Measurements from ENCODE around the gene FAM222B. TPM values are rescaled to one million over a fixed set of nuclear protein-coding genes. Genes with fewer than 3 reads are reported as not detected.

FAM222B gene
- total RNA-seq, 1 donor from 2014 or later = 7.1 TPM

GRCh38 chr17:28746611-28747050 lies 96.0 kb downstream of the FAM222B start:
- Mint-ChIP-seq H3K9me3 (no peaks in the 10 kb centered on the region), H3K27ac (peak overlapping the region; percentile 89), H3K4me1 (peaks cover 31% of the 10 kb centered on the region), H3K36me3 (peaks cover 4% of the 10 kb centered on the region), H3K4me3 (peak overlapping the region; percentile 91), H3K27me3 (ENCODE audit: insufficient read depth, low read depth) (peaks cover 4% of the 10 kb centered on the region)
- Histone ChIP-seq H3K36me3 (peaks cover 7% of the 10 kb centered on the region), H3K79me2 (ENCODE audit: low read depth) (peaks cover 55% of the 10 kb centered on the region), H3K4me1 (peaks cover 16% of the 10 kb centered on the region), H4K20me1 (ENCODE audit: low read depth) (peaks cover 67% of the 10 kb centered on the region), H3K9me3 (ENCODE audit: low read depth) (no peaks in the 10 kb centered on the region), H3K27ac (peak overlapping the region; percentile 41), H2AFZ (replicated peaks) (no peak overlapping the region), H3K4me2 (peak overlapping the region; percentile 88), H3K9ac (no peak overlapping the region), H3F3A (ENCODE audit: low read depth) (peaks cover 82% of the 10 kb centered on the region), H3K4me3 (peak overlapping the region; percentile 78), H3K27me3 (no peaks in the 10 kb centered on the region)
- DNase-seq (ENCODE audit: low spot score) = peak; percentile 63
- TF ChIP-seq EZH2 (IDR thresholded peaks at IDR 0.05) = no peak
- TF ChIP-seq CTCF (IDR thresholded peaks at IDR 0.05) = no peak
- TF ChIP-seq EZH2phosphoT487 (IDR thresholded peaks at IDR 0.05) = no peak

- DNase-seq (ENCODE audit: low spot score) = no peak
- Mint-ChIP-seq H3K4me1 (peaks cover 31% of the 10 kb centered on the region), H3K4me3 (peak overlapping the region; percentile 91), H3K27ac (peak overlapping the region; percentile 53), H3K36me3 (peaks cover 4% of the 10 kb centered on the region), H3K9me3 (no peaks in the 10 kb centered on the region), H3K27me3 (ENCODE audit: insufficient read depth, low read depth) (peaks cover 4% of the 10 kb centered on the region)
- Histone ChIP-seq H3K9me3 (ENCODE audit: low read depth) (no peaks in the 10 kb centered on the region), H2AFZ (replicated peaks) (no peak overlapping the region), H3K79me2 (ENCODE audit: low read depth) (peaks cover 48% of the 10 kb centered on the region), H3K4me3 (peak overlapping the region; percentile 78), H3K4me2 (peak overlapping the region; percentile 88), H3K9ac (no peak overlapping the region), H4K20me1 (ENCODE audit: low read depth) (peaks cover 64% of the 10 kb centered on the region), H3K27me3 (no peaks in the 10 kb centered on the region), H3F3A (ENCODE audit: low read depth) (peaks cover 77% of the 10 kb centered on the region), H3K27ac (peak overlapping the region; percentile 100), H3K36me3 (peaks cover 7% of the 10 kb centered on the region), H3K4me1 (peaks cover 16% of the 10 kb centered on the region)
- TF ChIP-seq EZH2phosphoT487 (IDR thresholded peaks at IDR 0.05) (no peak), EZH2 (IDR thresholded peaks at IDR 0.05) (no peak), CTCF (IDR thresholded peaks at IDR 0.05) (no peak)
Measured at GRCh38 chr17:28745786-28746411, 96.7 kb downstream of the FAM222B start.

- Mint-ChIP-seq H3K9me3 (no peaks in the 10 kb centered on the region), H3K27ac (peak overlapping the region; percentile 96), H3K27me3 (ENCODE audit: insufficient read depth, low read depth) (peaks cover 4% of the 10 kb centered on the region), H3K36me3 (peaks cover 2% of the 10 kb centered on the region), H3K4me3 (peak overlapping the region; percentile 91), H3K4me1 (peaks cover 25% of the 10 kb centered on the region)
- Histone ChIP-seq H3K79me2 (ENCODE audit: low read depth) (peaks cover 40% of the 10 kb centered on the region), H2AFZ (replicated peaks) (no peak overlapping the region), H3K9ac (peak overlapping the region; percentile 99), H4K20me1 (ENCODE audit: low read depth) (peaks cover 57% of the 10 kb centered on the region), H3K27me3 (no peaks in the 10 kb centered on the region), H3K4me3 (peak overlapping the region; percentile 78), H3K27ac (peak overlapping the region; percentile 100), H3K36me3 (no peaks in the 10 kb centered on the region), H3K4me2 (peak overlapping the region; percentile 88), H3F3A (ENCODE audit: low read depth) (peaks cover 70% of the 10 kb centered on the region), H3K9me3 (ENCODE audit: low read depth) (no peaks in the 10 kb centered on the region), H3K4me1 (peaks cover 16% of the 10 kb centered on the region)
- TF ChIP-seq EZH2 (IDR thresholded peaks at IDR 0.05) (no peak), CTCF (IDR thresholded peaks at IDR 0.05) (peak; percentile 2)
- DNase-seq (ENCODE audit: low spot score) = peak; percentile 85
Measured at GRCh38 chr17:28744972-28745785, 97.4 kb downstream of the FAM222B start.
